SKM-1 (cell line): ENCODE data around the gene PPP1R10.
"Not testable (repeated sequence)": the region's sequence is repeated elsewhere in the genome, so short reads cannot be mapped to it uniquely, and the experiment has no call there.

Experiments
- DNase-seq: peaks from one replicate; lab custom pipeline; 2025; ENCODE audit not compliant: unreplicated experiment; lab: John Stamatoyannopoulos, UW

Gene PPP1R10

GRCh38 chr6:30616811-30617564 lies at the start of gene PPP1R10:
Gene PPP1R10, minus strand, starts transcription at chr6:30617243. Its CDS starts 7,299 bp downstream, at chr6:30609944.
- DNase-seq = peak; percentile 100

- DNase-seq = not testable (repeated sequence)
Measured at GRCh38 chr6:30666300-30666699, 49.3 kb upstream of the PPP1R10 start.

DNA sequence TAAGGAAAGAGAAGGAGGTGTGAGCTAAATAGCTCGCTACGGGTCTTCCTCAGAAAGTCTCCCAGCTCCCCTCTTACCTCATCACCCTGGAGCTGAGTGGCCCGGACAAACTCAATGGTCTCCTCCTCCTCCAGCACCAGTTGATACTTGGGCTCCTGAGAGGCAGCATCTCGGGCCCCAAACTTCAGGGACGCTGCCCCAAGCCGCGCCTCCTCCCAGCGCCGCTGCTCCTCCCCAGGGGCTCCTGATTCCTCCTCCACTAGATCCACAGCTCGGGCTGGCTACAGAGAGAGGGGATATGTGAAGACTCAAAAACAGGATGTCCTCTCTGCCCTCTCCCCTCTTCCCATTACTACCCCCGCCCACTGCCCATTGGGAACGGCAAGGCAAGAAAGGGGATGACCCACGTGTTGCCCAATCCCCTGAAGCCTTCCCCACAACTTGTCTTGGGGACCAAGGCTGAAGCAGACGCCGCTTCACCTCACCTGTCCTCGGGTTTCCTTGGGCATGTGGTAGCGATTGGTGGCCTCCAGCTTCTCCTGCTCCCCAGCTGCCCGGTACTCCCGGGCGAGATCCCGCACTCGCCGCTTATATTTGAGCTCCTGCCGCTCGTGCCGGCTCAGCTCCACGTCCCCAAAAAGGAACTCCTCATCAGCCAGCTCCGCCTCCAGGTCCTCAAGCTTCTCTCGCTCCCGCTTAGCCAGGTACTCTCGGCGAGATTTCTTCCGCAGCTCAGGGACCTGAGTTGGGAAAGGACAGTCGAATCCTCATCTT lies 48.1 kb upstream of the PPP1R10 start:
- no peak for DNase-seq

- not testable (repeated sequence) for DNase-seq
Measured at GRCh38 chr6:30657922-30658321, 40.9 kb upstream of the PPP1R10 start.

- DNase-seq = no peak
Measured at GRCh38 chr6:30657454-30657853, 40.4 kb upstream of the PPP1R10 start.

DNA sequence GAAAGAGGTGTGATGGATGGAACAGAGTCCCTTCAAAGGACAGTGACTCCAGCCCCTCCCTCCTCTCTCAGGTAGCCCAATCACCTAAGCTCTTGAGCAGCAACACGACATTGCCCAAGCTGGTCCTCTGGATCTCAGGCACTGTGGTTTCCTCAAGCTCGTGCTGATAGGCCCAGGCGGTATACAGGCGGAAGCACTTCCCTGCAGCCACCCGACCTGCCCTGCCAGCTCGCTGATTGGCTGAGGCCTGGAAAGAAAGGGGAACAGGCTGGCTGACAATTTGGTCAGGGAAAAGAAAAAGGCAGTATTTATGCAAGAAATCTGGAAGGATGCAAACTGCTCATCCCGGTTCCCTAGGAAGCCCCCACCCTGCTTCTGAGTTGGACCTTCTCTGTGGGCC lies 39.5 kb upstream of the PPP1R10 start:
- no peak for DNase-seq

DNA sequence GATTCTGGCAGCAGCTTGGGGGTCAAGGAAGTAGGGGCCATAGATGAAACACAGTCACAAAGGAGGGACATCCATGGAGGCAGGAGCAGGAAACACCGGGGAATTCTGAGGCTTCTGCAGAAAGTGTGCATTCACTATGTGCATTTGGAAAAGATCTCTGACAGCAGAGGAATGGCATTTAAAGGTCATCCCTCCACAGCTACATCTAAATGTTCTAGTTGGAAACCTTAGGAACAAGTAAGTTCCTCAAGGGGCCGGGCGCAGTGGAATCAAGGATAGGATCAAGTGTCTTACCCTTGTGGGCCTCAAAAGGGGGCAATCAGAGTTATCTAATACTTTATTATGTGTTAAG lies 38.7 kb upstream of the PPP1R10 start:
- no peak for DNase-seq

- DNase-seq = no peak
Measured at GRCh38 chr6:30654798-30655742, 38.0 kb upstream of the PPP1R10 start.

DNA sequence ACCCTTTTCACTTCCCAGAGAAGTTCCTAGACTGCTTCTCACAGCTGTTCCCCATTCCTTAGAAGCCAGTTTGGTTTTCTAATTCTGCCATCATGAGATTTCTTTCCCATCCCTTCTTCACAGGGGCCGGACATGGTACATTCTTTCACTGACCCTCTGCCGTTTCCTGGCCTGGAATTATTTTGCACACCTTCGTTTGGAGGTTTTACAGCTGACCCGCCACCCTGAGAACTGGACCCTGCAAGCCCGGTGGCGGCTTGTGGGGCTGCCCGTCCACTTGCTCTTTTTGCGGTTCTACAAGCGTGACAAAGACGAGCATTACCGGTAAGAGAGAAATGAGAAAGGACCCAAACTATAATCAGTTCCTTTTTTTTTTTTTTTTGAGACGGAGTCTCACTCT lies 34.1 kb upstream of the PPP1R10 start:
- no peak for DNase-seq

DNA sequence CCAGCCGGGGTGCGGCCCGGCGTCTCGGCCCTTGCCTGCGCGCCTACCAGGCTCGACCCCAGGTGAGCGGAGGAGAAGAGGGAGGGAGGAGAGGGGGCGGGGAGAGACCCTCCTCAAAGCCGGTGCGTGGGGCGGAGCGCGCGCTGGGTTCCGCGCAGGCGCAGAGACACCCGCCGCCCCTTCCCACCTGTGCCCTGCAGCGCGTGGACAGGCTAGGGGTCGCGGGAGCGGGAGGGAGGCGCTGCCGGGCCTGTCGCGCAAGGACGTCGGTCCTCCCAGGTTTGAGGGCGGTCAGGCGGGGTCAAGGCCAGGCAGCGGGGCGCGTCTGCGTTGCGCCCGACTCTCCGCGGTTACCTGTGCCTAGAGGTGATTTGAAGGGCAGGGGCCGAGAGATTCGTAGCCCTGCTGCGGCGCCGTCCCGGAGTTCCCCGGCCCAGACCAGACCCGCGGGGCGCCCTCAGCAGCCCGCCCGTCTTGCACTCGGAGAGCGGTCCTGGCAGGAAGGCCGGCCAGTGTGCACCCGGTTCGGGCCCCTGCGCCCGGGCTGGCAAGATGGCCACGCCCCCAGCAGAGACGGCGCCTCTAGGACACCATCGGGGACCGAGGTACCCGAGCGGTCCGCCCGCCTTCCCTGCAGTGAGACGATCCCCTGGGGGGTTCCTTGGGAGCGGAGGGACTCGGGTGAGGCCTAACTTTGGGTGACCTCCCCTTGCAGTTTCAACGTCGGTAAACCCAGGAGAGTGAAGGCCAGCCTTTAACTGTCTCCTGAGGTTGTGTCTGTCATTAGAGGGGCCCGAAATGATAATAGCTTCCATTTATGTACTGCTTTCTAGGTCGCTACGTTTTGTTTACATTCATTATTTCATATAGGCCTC lies 30.4 kb upstream of the PPP1R10 start:
- DNase-seq = no peak

DNA sequence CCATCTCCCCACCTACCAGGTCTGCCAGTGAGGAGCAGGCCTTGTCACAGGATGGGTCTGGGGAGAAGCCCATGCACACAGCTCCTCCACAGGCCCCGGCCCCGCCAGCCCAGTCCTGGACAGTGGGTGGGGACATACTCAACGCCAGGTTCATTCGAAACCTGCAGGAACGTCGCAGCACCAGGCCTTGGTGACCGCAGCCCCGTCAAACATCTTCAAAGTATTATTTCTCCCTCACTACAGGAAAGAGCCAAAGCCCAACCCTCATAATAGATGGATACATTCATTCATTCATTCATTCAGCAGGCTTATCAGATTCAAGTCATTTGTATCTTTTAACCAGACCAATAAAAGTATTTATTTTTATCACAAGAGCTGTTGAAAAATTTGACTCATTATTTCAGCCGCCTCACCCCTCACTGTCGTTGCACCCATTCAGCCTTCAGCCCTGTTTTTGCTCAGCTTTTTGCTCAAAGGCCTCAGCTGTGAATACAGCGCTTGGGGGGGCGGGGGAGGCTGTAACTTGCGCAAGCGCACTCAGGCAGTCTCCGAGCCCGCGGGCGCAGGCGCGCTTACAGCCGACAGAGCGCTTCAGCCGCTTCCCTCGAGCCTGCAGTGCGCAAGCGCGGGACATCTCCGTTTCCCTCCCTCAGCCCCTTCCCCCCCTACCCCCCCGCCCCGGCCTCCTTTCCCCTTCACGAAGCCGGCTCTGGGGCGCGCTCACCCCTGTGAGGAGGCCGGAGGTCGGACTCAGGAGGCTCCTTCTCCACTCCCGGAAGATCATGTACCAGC lies 29.6 kb upstream of the PPP1R10 start, which contains the start of gene C6orf136:
TSS of gene C6orf136 (plus strand) at position 684 of the 792 bp plus-strand sequence. CDS start at position 783, 99 bp downstream.
- peak; percentile 92 for DNase-seq

GRCh38 chr6:30645989-30646388 lies 28.9 kb upstream of the PPP1R10 start:
- no peak for DNase-seq

DNA sequence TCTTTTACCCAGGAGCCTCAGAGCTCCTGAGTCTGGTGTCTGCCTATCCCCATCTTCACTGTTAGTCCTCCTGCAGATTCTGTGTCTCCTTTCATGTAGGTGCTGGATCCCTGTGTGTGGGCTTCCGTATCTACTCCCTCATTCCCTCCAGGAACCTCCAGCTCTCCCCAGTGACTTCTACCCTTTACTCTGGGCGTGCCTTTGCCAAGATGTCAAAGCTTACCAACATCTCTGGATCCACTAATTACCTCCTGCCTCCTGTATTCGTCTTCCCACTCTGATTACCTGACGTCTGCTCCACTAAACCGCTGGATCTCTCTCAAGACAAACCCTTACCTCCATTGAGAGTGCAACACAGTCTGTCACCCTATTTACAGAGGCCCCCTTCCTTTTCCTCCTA lies 27.7 kb upstream of the PPP1R10 start:
- no peak for DNase-seq

GRCh38 chr6:30643656-30644055 lies 26.6 kb upstream of the PPP1R10 start:
- DNase-seq = no peak

- no peak for DNase-seq
Measured at GRCh38 chr6:30641048-30641447, 24.0 kb upstream of the PPP1R10 start.

DNA sequence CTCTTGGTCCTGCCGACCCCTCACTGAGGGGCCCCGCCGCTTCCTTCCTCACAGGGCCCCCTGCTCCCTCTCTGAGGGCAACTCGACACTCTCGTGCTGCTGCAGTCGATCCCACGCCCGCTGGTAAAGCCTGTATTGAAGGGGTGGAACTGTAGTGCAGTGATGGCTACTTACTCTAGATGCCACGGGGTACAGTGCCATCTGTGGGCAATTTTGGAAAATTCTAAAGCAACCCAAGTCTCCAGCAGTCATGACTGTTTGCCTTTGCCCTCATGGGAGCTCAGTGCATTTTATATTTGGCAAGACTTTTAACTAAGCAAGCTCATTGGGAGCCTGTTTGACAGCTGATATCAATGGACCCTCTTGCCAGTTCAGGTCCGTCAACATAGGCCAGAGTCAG lies 23.4 kb upstream of the PPP1R10 start:
- no peak for DNase-seq

GRCh38 chr6:30635834-30636233 lies 18.8 kb upstream of the PPP1R10 start:
- DNase-seq = no peak

DNA sequence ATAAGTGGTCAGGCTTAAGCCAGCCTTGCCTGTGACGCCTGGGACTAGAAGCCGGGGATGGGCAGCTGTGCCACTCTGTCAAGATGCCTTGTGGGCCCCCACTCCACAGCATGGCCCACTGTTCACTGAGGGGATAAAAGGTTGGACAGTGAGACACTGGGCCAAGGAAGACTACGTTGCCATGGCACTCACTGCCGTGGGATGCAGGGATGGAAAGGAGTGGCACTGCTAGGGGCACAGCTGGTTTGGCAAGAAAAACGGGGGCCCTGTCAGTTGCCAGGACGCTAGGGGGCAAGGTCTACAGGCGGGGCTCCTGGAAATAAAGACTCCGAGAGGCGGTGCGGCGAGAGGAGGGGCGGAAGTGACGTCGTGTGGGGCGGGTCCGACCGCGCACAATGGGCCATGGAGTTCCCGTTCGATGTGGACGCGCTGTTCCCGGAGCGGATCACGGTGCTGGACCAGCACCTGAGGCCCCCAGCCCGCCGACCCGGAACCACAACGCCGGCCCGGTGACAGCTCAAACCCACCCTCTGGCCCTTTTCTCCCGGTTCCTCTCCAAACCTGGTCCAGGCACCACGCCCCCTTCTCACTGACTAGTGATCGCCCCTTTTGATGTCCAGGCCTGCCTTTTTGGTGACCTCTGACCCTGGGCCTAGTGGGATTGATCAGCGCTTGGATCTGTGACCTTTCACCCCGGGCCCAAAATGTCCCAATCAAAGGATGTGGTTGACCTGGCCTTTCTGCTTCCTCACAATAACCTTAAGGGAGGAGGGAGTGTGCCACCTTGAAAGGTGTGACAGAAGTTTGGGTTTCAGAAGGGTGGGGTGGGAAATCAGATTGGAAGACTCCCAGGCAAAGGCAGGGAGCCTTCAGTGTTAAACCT lies 9.7 kb upstream of the PPP1R10 start, which contains the start of gene ATAT1:
TSS of gene ATAT1 (plus strand) at position 391 of the 883 bp plus-strand sequence.
- DNase-seq = no peak
